OCI-LY7 (cell line): Measurements from ENCODE around the gene PTHLH.

ENCODE experiments used
- CTCF ChIP-seq: fragments of 200-600 bp; sonication (generic); conservative IDR thresholded peaks from 2 replicates; pipeline ENCODE4 v1.5.1; 2014; ENCODE audit warnings: mild to moderate bottlenecking, antibody characterized with exemption, low read length, moderate library complexity, mixed read lengths
- EZH2phosphoT487 ChIP-seq: fragments of 200-600 bp; sonication (generic); IDR thresholded peaks from 2 replicates; pipeline ENCODE4 v1.6.1; 2018; ENCODE audit warnings: low read depth, borderline replicate concordance, mild to moderate bottlenecking, mixed run types, antibody characterized with exemption, low read length, moderate library complexity, mixed read lengths

- TF ChIP-seq CTCF (no peak), EZH2phosphoT487 (no peak)
Observed at GRCh38 chr12:28017126-28017872, 44.8 kb upstream of the PTHLH start.
